ENCODE data around the gene SLC34A1. TPM values are rescaled to one million over a fixed set of nuclear protein-coding genes. Genes with fewer than 3 reads are reported as not detected.
A peak's percentile ranks its signal among the peaks of the same experiment; 100 is the strongest.

Gene SLC34A1
- total and polyA plus RNA-seq, 2 of the 13 experiments (the other 11 are each of a cell fraction or from before 2014, with no cell fraction given): 0.03 to 0.20 TPM

- TF ChIP-seq PATZ1 (CRISPR knock-in tag; IDR thresholded peaks at IDR 0.05) (0 out of 2 replicates have a peak, but pooled peaks have one; percentile 15), BORCS8-MEF2B (CRISPR knock-in tag; IDR thresholded peaks at IDR 0.05) (no peak), POGZ (CRISPR knock-in tag; IDR thresholded peaks at IDR 0.05) (no peak; the same call in 1 of the 2 replicates), ZNF446 (CRISPR knock-in tag; IDR thresholded peaks at IDR 0.05) (peak; percentile 72; the same call in 1 of the 2 replicates), SP5 (CRISPR knock-in tag; IDR thresholded peaks at IDR 0.05; ENCODE audit: borderline replicate concordance, low read depth) (peak; percentile 41; the same call in 1 of the 2 replicates), ZNF546 (CRISPR knock-in tag; conservative IDR thresholded peaks at IDR 0.05) (no peak), ATRX (CRISPR knock-in tag; IDR thresholded peaks at IDR 0.05; ENCODE audit: borderline replicate concordance) (no peak), ZNF614 (CRISPR knock-in tag; IDR thresholded peaks at IDR 0.05; ENCODE audit: borderline replicate concordance) (no peak), ZBTB10 (CRISPR knock-in tag; IDR thresholded peaks at IDR 0.05; ENCODE audit: borderline replicate concordance) (peak; percentile 12; the same call in 1 of the 2 replicates), YEATS4 (CRISPR knock-in tag; IDR thresholded peaks at IDR 0.05; ENCODE audit: borderline replicate concordance) (peak; percentile 8; the same call in 1 of the 2 replicates), MYC (CRISPR knock-in tag; IDR thresholded peaks at IDR 0.05; ENCODE audit: borderline replicate concordance) (peak; percentile 82; the same call in 1 of the 2 replicates), HOXD1 (CRISPR knock-in tag; IDR thresholded peaks at IDR 0.05) (no peak), ZBTB7A (CRISPR knock-in tag; IDR thresholded peaks at IDR 0.05) (no peak), SYNCRIP (IDR thresholded peaks at IDR 0.05; ENCODE audit: insufficient read depth, low read depth, low read length) (no peak), ZNF577 (CRISPR knock-in tag; IDR thresholded peaks at IDR 0.05; ENCODE audit: borderline replicate concordance, low read depth) (no peak), DMAP1 (CRISPR knock-in tag; IDR thresholded peaks at IDR 0.05) (peak; percentile 28; the same call in 1 of the 2 replicates), PLRG1 (conservative IDR thresholded peaks at IDR 0.05) (no peak), PRMT3 (CRISPR knock-in tag; IDR thresholded peaks at IDR 0.05; ENCODE audit: borderline replicate concordance, low read depth) (no peak), MXI1 (IDR thresholded peaks at IDR 0.05; ENCODE audit: borderline replicate concordance, low read depth, low read length) (peak; percentile 64), HNRNPL (IDR thresholded peaks at IDR 0.05; ENCODE audit: low read depth, low read length) (no peak), POGK (CRISPR knock-in tag; conservative IDR thresholded peaks at IDR 0.05) (no peak)
- TF ChIP-seq, protein P1, sequence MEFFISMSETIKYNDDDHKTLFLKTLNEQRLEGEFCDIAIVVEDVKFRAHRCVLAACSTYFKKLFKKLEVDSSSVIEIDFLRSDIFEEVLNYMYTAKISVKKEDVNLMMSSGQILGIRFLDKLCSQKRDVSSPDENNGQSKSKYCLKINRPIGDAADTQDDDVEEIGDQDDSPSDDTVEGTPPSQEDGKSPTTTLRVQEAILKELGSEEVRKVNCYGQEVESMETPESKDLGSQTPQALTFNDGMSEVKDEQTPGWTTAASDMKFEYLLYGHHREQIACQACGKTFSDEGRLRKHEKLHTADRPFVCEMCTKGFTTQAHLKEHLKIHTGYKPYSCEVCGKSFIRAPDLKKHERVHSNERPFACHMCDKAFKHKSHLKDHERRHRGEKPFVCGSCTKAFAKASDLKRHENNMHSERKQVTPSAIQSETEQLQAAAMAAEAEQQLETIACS (CRISPR knock-in tag; IDR thresholded peaks at IDR 0.05): 0 out of 2 replicates have a peak, but pooled peaks have one; percentile 42
These were observed 19.8 kb downstream of the SLC34A1 start (continued) for GRCh38 chr5:177403792-177404640.
